ENCODE results near the gene ST6GALNAC4. TPM values are rescaled to one million over a fixed set of nuclear protein-coding genes. Genes with fewer than 3 reads are reported as not detected.
A peak's percentile ranks its signal among the peaks of the same experiment; 100 is the strongest.

Gene ST6GALNAC4
- total and polyA plus RNA-seq, 9 of the 15 experiments (the other 6 are each of a cell fraction or from before 2014, with no cell fraction given), result 2.6 to 43.1 (median 15.4) TPM

GRCh38 chr9:127919253-127919815 is 2.5 kb upstream of the ST6GALNAC4 start (continued):
- TF ChIP-seq NFE2L1 (tag; IDR thresholded peaks at IDR 0.05; ENCODE audit: borderline replicate concordance, low read depth) (no peak), ZEB2 (IDR thresholded peaks at IDR 0.05) (peak; percentile 70), EP400 (IDR thresholded peaks at IDR 0.05) (peak; percentile 52; the same call in 1 of the 2 replicates), MCM7 (IDR thresholded peaks at IDR 0.05) (no peak), RBM39 (optimal IDR thresholded peaks at IDR 0.05; ENCODE audit: low read depth, low read length) (no peak), ESRRA (IDR thresholded peaks at IDR 0.05; ENCODE audit: borderline replicate concordance, low read depth) (peak; percentile 54; the same call in 1 of the 2 replicates), POLR2AphosphoS2 (IDR thresholded peaks at IDR 0.05; ENCODE audit: low read length) (no peak), SUPT5H (IDR thresholded peaks at IDR 0.05) (no peak), TCF7 (IDR thresholded peaks at IDR 0.05; ENCODE audit: borderline replicate concordance) (no peak), POLR2B (IDR thresholded peaks at IDR 0.05; ENCODE audit: low read depth, partially characterized antibody) (no peak), USF2 (CRISPR knock-in tag; IDR thresholded peaks at IDR 0.05) (no peak), HNRNPUL1 (IDR thresholded peaks at IDR 0.05; ENCODE audit: low read length) (no peak), CREB3 (tag; conservative IDR thresholded peaks at IDR 0.05; ENCODE audit: low read depth) (no peak), OTX1 (CRISPR knock-in tag; IDR thresholded peaks at IDR 0.05) (no peak), RFX1 (IDR thresholded peaks at IDR 0.05) (no peak), SMAD3 (CRISPR knock-in tag; conservative IDR thresholded peaks at IDR 0.05) (no peak), CBX5 (IDR thresholded peaks at IDR 0.05; ENCODE audit: borderline replicate concordance, low read depth) (no peak), CEBPB (tag; IDR thresholded peaks at IDR 0.05) (peak; percentile 67), MAX (CRISPR knock-in tag; IDR thresholded peaks at IDR 0.05) (peak; percentile 58), MTF1 (CRISPR knock-in tag; IDR thresholded peaks at IDR 0.05; ENCODE audit: borderline replicate concordance) (no peak), RBM17 (IDR thresholded peaks at IDR 0.05; ENCODE audit: borderline replicate concordance, low read depth, low read length) (no peak), ZBTB33 (CRISPR knock-in tag; IDR thresholded peaks at IDR 0.05) (peak; percentile 71), ARHGAP35 (IDR thresholded peaks at IDR 0.05; ENCODE audit: partially characterized antibody) (no peak), HDAC1 (IDR thresholded peaks at IDR 0.05) (peak in 1 of 2 experiments; percentile 66; a peak in 1 of 4 replicates), ZNF239 (CRISPR knock-in tag; IDR thresholded peaks at IDR 0.05) (no peak), SIN3B (IDR thresholded peaks at IDR 0.05; ENCODE audit: low read depth) (no peak)
